Stimulated activated CD8-positive, alpha-beta memory T cell treated with anti-CD3 and anti-CD28 coated beads, Interleukin-7, amount 100 ng/mL, for 48 hours (primary cell): ENCODE data around the gene HORMAD2.
"Not testable (repeated sequence)": the region's sequence is repeated elsewhere in the genome, so short reads cannot be mapped to it uniquely, and the experiment has no call there.

ENCODE experiments used
- DNase-seq, 2 donors: peaks; one replicate each; pipeline ENCODE4 v3.0.0-alpha.2; 2020; ENCODE audit warnings: low read depth in 1 of 2; ENCODE audit errors: extremely low read depth in 1 of 2

HORMAD2 gene

GRCh38 chr22:30187529-30188407 is 107.5 kb downstream of the HORMAD2 start:
- DNase-seq: no peak

GRCh38 chr22:30188911-30189310 is 108.6 kb downstream of the HORMAD2 start:
- DNase-seq: no peak

GRCh38 chr22:30190574-30190973 is 110.3 kb downstream of the HORMAD2 start:
- DNase-seq: no peak

GRCh38 chr22:30191040-30191701 is 110.9 kb downstream of the HORMAD2 start:
- DNase-seq: no peak

DNA sequence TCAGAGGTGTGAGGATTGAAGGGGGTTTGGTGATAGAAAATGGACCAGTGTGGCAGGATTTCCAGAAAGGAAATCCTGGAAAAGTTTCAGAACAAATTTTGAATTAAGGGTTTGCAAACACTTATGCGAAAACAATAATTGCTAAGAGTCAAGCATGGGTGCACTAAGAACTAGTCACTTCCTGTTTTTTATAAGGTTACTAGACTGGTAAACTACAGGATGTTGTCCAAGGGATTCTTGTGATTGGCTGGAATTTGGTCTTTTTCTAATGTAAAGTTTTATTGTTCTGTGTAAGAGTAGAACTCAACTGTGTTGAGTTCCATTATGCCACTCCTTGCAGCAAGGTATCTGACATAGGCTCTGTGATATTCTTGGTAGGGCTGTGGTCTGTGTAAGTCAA is 112.2 kb downstream of the HORMAD2 start:
- DNase-seq: no peak

GRCh38 chr22:30193031-30193775 is 112.9 kb downstream of the HORMAD2 start:
- DNase-seq: no peak

DNA sequence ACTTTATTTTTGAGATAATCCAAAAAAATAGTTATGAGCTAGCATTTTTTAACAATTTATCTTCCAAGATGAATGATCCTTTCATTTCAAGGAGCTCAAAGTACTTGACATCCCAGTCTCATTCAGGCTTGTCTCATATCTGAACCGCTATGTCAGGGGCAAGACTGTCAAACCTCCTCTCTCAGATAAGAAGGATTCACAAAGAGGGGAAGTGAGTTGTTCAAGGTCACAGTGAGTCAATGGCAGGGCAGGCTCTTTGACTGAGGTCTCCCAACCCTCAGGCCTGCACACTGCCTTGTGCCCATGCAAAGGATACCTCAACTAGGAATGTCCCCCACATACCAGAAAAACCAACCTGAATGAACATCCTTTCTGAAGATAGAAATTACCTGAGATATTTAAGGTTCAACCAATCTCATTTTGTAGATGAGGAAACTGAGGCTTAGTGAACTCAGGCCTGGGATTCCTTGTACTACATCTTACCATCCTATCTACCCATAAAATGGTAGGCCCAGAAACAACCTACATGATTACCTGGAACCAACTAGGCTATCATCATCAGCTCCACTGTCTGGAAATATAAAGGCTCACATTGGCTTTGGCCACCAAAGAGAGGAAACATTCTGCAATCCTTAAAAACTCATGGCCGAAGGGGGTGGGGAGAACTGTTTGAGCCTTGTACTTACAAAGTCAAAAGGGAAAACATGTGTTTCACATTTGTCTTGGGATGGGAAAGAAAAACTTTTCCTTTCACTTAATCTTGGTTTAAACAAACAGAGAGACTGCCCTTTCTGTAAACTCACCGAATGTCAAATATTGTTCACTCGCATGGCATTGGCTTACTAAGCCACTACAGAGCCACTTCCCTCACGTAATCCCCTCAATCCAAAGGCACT is 115.2 kb downstream of the HORMAD2 start:
- no peak for DNase-seq

DNA sequence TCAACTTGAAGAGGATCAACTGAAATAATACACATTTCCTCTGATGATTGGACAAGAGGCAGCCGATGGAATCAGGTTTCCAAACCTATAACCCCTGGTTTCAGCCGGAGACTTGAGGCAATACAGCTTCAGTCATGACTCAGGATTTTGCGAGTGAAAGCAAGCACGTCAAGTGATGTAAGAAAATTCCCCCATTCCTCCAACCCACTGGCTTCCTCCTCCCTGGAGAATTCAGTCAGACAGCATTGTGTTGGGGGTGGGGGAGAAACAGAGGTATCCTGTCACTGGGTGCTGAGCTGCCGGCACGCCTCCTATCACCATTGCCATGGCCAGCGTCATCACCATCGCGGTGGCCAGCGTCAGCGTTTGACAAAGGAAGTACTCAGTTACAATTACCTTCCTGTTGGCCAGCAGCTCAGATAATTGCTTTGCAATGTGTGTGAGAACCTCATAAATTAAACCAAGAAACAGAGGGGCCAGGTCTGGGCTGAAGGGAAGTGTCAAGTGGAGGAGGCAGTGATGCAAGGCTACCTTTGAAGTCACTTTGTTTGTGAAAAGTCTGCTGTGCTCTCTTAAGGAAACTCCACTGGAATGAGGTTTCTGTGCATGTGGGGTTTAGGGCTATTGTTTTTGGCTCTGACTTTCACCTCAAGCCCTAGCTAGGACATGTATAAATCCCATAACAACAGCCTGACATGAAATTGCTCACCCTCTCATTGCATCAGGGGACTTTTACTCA is 116.0 kb downstream of the HORMAD2 start:
- peak; percentile 37 to 44 for DNase-seq

- no peak for DNase-seq
Measured at GRCh38 chr22:30196880-30197336, 116.6 kb downstream of the HORMAD2 start.

- no peak for DNase-seq
Measured at GRCh38 chr22:30197389-30197788, 117.1 kb downstream of the HORMAD2 start.

DNA sequence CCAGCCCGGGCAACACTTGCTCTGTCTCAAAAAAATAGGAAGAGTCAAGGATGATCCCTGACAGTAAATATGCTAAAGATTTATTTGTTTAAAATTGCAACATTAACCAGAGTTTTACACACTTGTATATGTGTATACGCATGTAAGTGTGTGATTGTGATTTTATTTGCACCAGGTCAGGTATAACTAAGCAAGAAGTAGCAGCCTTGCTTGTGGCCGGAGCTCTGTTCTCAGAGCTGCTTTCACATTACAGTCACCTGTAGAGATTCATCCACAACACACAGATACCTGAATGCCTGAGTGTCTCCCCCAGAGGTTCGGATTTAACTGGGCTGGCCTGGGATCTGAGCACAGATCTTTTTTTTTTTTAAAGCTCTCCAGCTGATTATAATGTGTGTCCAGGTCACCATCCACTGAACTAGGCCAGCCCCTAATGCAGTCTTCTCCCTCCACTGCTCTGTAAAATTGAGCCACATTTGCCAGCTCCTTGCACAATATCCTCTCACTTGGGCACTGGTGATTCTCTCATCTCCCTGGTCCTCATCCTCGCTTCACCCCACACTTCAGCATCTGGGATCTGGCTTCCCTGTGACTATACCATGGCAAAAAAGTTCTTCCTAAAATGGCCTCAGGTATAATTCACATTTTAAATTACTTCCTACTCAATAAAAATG is 118.0 kb downstream of the HORMAD2 start:
- no peak for DNase-seq

- DNase-seq: no peak
Measured at GRCh38 chr22:30198921-30199320, 118.7 kb downstream of the HORMAD2 start.

- not testable (repeated sequence) for DNase-seq
Measured at GRCh38 chr22:30200905-30201304, 120.6 kb downstream of the HORMAD2 start.

DNA sequence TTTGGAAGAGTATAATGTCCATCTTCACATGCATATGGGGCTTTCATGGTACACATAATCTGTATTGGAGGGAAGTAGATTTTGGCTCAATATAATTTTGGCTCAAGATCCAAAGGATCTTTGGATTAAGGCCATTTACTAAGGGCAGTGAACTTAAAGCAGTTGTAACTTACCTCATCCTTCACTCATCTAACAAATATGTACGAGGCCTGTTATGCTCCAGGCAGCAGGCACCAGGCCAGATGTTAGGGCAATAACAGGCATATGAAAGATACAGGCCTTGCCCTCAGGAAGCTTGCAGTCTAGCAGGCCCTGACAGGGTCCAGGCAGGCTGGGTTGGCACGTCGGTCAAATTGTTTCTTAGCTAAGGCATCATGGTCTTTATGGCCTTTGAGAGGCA is 121.7 kb downstream of the HORMAD2 start:
- DNase-seq: no peak

DNA sequence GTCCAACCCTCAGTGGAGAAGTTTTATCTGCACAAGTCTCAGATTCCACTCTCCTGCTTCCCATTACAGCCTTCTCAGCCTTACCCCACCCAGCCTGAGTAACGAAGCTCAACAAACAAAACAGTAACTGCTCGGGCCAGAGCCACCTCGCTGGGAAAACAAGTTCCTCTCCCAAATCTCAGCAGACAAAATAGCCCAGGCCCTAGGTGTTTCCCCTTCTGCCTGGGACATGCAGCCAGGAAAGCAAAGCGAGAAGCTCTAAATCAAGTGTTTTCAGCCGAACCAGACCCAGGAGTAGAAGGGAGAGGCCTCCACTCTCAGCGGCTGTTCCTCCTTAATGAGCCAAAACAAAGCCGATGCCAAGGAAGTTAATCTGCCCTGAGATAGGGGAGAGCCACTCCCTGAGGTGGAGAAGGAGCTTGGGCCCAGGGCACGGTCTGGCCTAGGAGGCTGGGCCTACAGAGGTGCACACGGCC is 122.3 kb downstream of the HORMAD2 start:
- no peak for DNase-seq

DNA sequence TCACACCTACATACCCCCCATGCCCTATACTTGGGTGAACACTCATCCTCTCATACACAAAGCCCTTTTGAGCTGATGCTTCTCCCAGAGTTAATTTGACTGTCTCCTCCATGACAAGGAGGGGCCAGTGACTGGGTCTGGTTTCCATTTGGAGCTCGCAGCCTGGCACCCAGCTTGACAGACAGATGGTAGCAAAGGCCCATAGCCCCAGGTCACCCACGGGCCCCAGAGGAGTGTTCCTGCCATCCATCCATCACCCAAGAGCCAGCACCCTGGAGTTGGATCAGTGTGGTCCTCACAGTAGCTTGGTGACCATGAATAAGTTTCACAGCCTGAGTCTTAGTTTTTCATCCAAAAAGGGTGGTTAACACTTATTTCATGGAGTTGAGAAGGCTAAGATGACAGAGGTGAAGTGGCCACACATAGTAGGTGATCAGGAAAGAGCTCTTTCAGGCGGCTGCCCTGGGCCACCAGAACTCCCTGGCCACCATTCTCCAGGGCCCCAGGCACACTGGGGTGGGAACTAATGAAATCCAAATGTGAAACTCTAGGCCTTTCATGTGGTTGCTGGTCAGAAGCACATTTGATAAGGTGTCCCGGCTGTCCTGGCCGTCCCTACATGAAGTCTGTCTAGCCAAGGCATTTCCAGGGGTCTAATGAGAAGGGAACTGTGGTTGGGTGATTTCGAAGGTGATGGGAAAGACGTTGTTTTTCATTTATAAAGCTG is 123.9 kb downstream of the HORMAD2 start:
- no peak for DNase-seq

DNA sequence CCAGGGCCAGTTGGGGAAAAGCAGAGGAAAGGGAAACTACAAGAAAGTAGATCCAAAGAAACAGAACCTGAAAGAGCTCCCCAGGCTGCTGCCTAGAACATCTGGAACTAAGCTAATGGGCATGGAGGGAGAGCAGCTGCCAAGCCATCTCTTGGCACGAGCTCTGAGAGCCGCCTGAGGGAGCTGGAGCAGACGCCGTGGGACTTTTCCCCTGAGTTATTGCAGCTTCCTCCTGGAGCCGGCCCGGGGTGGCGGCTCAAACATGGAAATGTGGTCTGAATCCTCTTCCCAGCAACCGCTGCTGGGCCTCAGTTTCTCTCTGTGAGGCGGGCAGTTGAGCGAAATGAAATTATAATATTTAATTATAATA is 124.5 kb downstream of the HORMAD2 start:
- DNase-seq: no peak

DNA sequence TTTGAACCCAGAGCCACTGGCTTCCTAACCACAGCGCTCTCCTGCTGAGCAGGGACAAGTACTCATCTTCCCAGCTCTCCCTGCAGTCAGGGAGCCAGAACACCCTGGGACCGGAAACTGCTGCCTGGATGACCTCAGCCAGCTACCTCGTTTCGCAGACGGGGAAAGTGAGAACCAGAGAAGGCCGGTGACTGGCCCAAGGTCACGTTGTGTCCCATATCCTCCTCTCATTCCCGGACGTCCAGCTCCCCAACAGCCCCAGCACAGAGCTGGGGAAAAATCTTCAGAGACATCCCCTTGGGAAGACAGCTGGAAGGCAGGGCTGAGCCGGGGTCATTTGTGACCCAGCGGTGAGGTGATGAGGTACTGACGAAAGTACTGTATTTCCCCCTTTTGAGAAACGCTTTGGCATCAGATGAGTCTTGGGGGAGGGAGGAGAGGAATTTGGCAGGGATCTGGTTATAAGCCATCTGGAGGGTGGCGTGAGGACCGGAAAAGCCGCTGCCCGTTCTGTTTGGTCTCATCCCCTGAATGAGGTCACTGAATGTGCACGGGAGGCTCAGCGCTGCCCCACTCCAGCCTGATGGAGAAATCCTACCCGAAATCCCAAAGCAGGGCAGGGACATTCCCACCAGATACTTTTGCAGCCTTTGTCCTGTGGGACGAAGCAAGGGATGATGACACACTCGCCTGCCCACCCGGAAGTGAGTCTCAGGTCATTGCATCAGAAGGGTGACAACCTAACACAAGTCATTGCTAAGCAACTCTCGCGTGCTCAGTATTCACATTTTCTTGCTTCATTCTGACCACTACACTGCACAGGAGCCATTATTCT is 125.2 kb downstream of the HORMAD2 start:
- DNase-seq: no peak
